Lung (tissue), 12 donors: ENCODE data around the gene ZNF711. TPM values are rescaled to one million over a fixed set of nuclear protein-coding genes. Genes with fewer than 3 reads are reported as not detected.
"Not testable (repeated sequence)": the region's sequence is repeated elsewhere in the genome, so short reads cannot be mapped to it uniquely, and the experiment has no call there.

Experiments
- ATAC-seq: fragments of 200-7000 bp; cut with Tn5 transposase; one replicate; pipeline ENCODE4 v1.9.1; 2020; ENCODE audit warnings: moderate number of reproducible peaks; ENCODE audit not compliant: insufficient read depth, low FRiP score
- DNase-seq, 3 donors: peaks; one replicate each; pipeline ENCODE4 v3.0.0-alpha.2; 2013 to 2017
- H3K27ac ChIP-seq, 2 donors: one replicate each; pipeline ENCODE4 v1.5.1; 2013; ENCODE audit warnings: mild to moderate bottlenecking in 2 of 2, moderate library complexity in 2 of 2, control low read depth in 1 of 2, inconsistent platforms in 1 of 2, low read depth in 1 of 2, low read length in 1 of 2
- H3K27me3 ChIP-seq, 3 donors: one replicate each; pipeline ENCODE4 v1.5.1; 2013; ENCODE audit warnings: low read length in 2 of 3; ENCODE audit not compliant: control insufficient read depth in 3 of 3, insufficient read depth in 3 of 3
- H3K36me3 ChIP-seq, 4 donors: one replicate each; pipeline ENCODE4 v1.5.1; 2013; ENCODE audit warnings: low read length in 4 of 4, mild to moderate bottlenecking in 1 of 4, moderate library complexity in 1 of 4; ENCODE audit not compliant: control insufficient read depth in 4 of 4, insufficient read depth in 4 of 4
- H3K4me1 ChIP-seq, 5 donors: one replicate each; pipeline ENCODE4 v1.5.1; 2013; ENCODE audit warnings: low read length in 5 of 5, mild to moderate bottlenecking in 2 of 5, moderate library complexity in 1 of 5; ENCODE audit not compliant: control insufficient read depth in 5 of 5, insufficient read depth in 5 of 5
- H3K4me3 ChIP-seq: one replicate; pipeline ENCODE4 v1.5.1; 2013; ENCODE audit warnings: mild to moderate bottlenecking, control low read depth, moderate library complexity
- H3K9ac ChIP-seq, 2 donors: one replicate each; pipeline ENCODE4 v1.5.1; 2013; ENCODE audit warnings: low read length in 2 of 2, control low read depth in 1 of 2; ENCODE audit not compliant: insufficient read depth in 1 of 2
- H3K9me3 ChIP-seq, 4 donors: one replicate each; pipeline ENCODE4 v1.5.1; 2013; ENCODE audit warnings: low read length in 3 of 4, mild to moderate bottlenecking in 1 of 4, moderate library complexity in 1 of 4; ENCODE audit not compliant: control insufficient read depth in 4 of 4, insufficient read depth in 3 of 4
- WGBS, 2 donors: extraction: QIAGEN DNeasy Blood & Tissue Kit; methylation state at CpG; one replicate each; pipeline ENCODE4 v1.1.7; 2013; 5-methylcytosine and 5-hydroxymethylcytosine counted together
- polyA plus RNA-seq, 2 donors: library from polyadenylated mRNA; stranded (reverse); fragments of 200-250 nt; gene quantifications; one replicate each; pipeline ENCODE4 v1.2.1, GENCODE V29; 2013
- total RNA-seq, 2 donors: library from RNA; depleted of rRNA in 1 of 2; stranded (reverse); fragments of >200 nt in 1 of 2; gene quantifications; one replicate each; pipeline ENCODE4 v1.2.1, GENCODE V29; 2014 to 2021
- TF ChIP-seq, protein P1 (sequence below): IDR thresholded peaks from 2 replicates; pipeline ENCODE4 v1.5.1; 2012; ENCODE audit warnings: mild to moderate bottlenecking; ENCODE audit errors: control extremely low read depth, extremely low read depth
- donor health status: control.
- donor health status: control.
- donor health status: Bipolar disorder and iron deficiency.
- donor health status: healthy.
- donor health status: DM: yes; HTN: yes; CAD: no.

ZNF711 gene
- total and polyA plus RNA-seq, 4 donors: 0.58 to 31.5 (median 1.2) TPM

DNA sequence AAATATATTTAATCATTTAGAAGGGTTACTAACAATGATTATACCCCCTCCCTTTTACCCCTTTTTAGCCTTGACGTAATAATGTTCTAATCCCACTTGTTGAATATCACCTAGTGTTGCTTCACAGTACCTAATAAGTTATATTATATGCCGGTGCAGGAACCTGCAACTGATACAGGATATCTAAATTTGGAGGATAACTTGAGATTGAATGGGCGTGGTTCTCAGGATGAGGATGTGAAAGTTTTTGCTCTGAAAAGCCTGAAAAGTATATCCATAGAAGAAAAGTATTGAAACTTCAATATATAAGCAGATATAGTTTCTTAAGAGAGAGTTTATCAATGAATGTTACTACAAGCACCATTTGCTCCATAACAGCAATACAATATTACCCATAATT, 59.8 kb downstream of the ZNF711 start:
- Histone ChIP-seq H3K9ac (no peak overlapping the region), H3K36me3 (no peaks in the 10 kb centered on the region), H3K4me3 (no peak overlapping the region), H3K27me3 (no peaks in the 10 kb centered on the region), H3K9me3 (no peaks in the 10 kb centered on the region), H3K27ac (no peak overlapping the region), H3K4me1 (no peaks in the 10 kb centered on the region)
- ATAC-seq: no peak
- DNase-seq: no peak
- TF ChIP-seq, protein P1, sequence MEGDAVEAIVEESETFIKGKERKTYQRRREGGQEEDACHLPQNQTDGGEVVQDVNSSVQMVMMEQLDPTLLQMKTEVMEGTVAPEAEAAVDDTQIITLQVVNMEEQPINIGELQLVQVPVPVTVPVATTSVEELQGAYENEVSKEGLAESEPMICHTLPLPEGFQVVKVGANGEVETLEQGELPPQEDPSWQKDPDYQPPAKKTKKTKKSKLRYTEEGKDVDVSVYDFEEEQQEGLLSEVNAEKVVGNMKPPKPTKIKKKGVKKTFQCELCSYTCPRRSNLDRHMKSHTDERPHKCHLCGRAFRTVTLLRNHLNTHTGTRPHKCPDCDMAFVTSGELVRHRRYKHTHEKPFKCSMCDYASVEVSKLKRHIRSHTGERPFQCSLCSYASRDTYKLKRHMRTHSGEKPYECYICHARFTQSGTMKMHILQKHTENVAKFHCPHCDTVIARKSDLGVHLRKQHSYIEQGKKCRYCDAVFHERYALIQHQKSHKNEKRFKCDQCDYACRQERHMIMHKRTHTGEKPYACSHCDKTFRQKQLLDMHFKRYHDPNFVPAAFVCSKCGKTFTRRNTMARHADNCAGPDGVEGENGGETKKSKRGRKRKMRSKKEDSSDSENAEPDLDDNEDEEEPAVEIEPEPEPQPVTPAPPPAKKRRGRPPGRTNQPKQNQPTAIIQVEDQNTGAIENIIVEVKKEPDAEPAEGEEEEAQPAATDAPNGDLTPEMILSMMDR: no peak
- 65 to 77% methylated on average over 3 of the region's 3 CpGs for WGBS, 2 donors

DNA sequence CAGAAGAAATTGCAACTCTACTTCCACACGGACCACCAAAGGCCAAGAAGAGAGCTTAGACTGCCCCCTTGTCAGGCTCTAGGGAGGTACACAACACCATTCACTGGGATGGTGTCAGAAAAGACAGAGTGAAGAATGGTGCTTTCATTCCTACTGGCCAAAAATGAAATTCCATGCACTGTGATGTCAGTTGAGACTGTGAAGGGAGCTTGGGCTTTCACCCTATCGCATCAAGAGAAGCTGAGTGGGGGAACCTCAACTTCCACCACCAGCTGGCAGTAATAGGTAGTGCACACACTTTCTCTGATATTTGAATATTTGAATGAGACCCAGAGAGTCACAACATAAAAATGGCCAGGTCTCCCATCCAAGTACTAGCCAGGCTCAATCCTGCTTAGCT, 65.9 kb downstream of the ZNF711 start:
- Histone ChIP-seq H3K27ac (no peak overlapping the region), H3K4me1 (no peaks in the 10 kb centered on the region), H3K27me3 (no peaks in the 10 kb centered on the region), H3K9ac (no peak overlapping the region), H3K9me3 (no peaks in the 10 kb centered on the region), H3K4me3 (no peak overlapping the region), H3K36me3 (no peaks in the 10 kb centered on the region)
- TF ChIP-seq, protein P1: no peak
- ATAC-seq: no peak
- WGBS, 2 donors: 74 to 100% methylated on average over 2 of the region's 2 CpGs
- no peak for DNase-seq

DNA sequence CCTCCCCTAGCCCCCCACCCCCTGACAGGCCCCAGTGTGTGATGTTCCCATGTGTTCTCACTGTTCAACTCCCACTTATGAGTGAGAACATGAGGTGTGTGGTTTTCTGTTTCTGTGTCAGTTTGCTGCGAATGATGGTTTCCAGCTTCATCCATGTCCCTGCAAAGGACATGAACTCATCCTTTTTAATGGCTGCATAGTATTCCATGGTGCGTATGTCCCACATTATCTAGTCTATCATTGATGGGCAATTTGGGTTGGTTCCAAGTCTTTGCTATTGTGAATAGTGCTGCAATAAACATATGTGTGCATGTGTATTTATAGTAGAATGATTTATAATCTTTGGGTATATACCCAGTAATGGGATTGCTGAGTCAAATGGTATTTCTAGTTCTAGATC, 67.6 kb downstream of the ZNF711 start:
- not testable (repeated sequence) for H3K36me3 ChIP-seq, H3K4me1 ChIP-seq, H3K9ac ChIP-seq, H3K27ac ChIP-seq, H3K4me3 ChIP-seq, H3K27me3 ChIP-seq, DNase-seq, ATAC-seq, H3K9me3 ChIP-seq
- 88 to 90% methylated on average over 2 of the region's 2 CpGs for WGBS, 2 donors

Other genes starting within 250 kb of the ZNF711 start
- 10 to 100 TPM; 17.8 to 21.6 TPM for gene APOOL, start 240.1 kb upstream of the ZNF711 start, total RNA-seq
- 1 to 10 TPM; 4.5 to 5.0 TPM for gene APOOL, start 240.1 kb upstream of the ZNF711 start, polyA plus RNA-seq
- gene SATL1, start 212 bp upstream of the ZNF711 start, total RNA-seq: under 1 TPM in 1 of 2 donors, not detected in 1; 0.06 TPM
- under 1 TPM in 1 of 2 donors, not detected in 1; 0.02 TPM for gene SATL1, start 212 bp upstream of the ZNF711 start, polyA plus RNA-seq
- 1 to 10 TPM; 1.6 TPM for gene POF1B, start 135.7 kb downstream of the ZNF711 start, total RNA-seq
- under 1 TPM; 0.47 to 0.65 TPM for gene POF1B, start 135.7 kb downstream of the ZNF711 start, polyA plus RNA-seq